B cell (primary cell): ENCODE measurements around the gene ZFR.

Experiments
- CTCF ChIP-seq: fragments of 200-600 bp; IDR thresholded peaks from one replicate; pipeline ENCODE4 v1.8.0; 2022; ENCODE audit warnings: antibody characterized with exemption, mild to moderate bottlenecking
- EZH2 ChIP-seq: IDR thresholded peaks from 2 replicates; pipeline ENCODE4 v1.6.1; 2012; ENCODE audit warnings: borderline replicate concordance, low read depth, mild to moderate bottlenecking, moderate library complexity, low read length; ENCODE audit not compliant: insufficient read depth, poor library complexity, severe bottlenecking

GRCh38 chr5:32449262-32449661, 4.7 kb upstream of the ZFR start:
- TF ChIP-seq CTCF = no peak
- TF ChIP-seq EZH2 = no peak
